Gastrocnemius medialis (tissue), 4 donors: ENCODE results near the gene WDFY3.

ENCODE experiments used
- CTCF ChIP-seq, 5 experiments: fragments of 450-650 bp in 3 of 5; fragments of 200-600 bp in 2 of 5; sonication (generic) in 2 of 5; IDR thresholded peaks in 4 of 5; conservative IDR thresholded peaks in 1 of 5; 1 replicate in 4 of 5; 2 replicates in 1 of 5; pipeline ENCODE4 v1.5.1; 2016 to 2019; ENCODE audit warnings: antibody characterized with exemption in 5 of 5, mild to moderate bottlenecking in 3 of 5, moderate library complexity in 3 of 5
- POLR2A ChIP-seq, 2 donors: fragments of 450-650 bp; IDR thresholded peaks; one replicate each; pipeline ENCODE4 v1.6.1; 2017; ENCODE audit warnings: antibody characterized with exemption in 2 of 2, mild to moderate bottlenecking in 2 of 2, moderate library complexity in 2 of 2

GRCh38 chr4:84937381-84937977, 29.0 kb downstream of the WDFY3 start:
- TF ChIP-seq CTCF (IDR thresholded peaks at IDR 0.05 in 4 of 5, conservative IDR thresholded peaks at IDR 0.05 in 1 of 5), result no peak
- no peak for TF ChIP-seq POLR2A (IDR thresholded peaks at IDR 0.05)
